Superior temporal gyrus (tissue), 1 donor: Measurements from ENCODE around the gene CEP170B.
"Not testable (repeated sequence)": the region's sequence is repeated elsewhere in the genome, so short reads cannot be mapped to it uniquely, and the experiment has no call there.

Experiments
- DNase-seq: peaks from one replicate; pipeline ENCODE4 v3.0.0-alpha.2; 2016; ENCODE audit errors: extremely low spot score

Gene CEP170B

GRCh38 chr14:104931304-104931770, 66.3 kb downstream of the CEP170B start:
- no peak for DNase-seq

- DNase-seq, result no peak
These were observed 67.0 kb downstream of the CEP170B start for GRCh38 chr14:104931771-104932675.

GRCh38 chr14:104932676-104933631, 67.9 kb downstream of the CEP170B start:
- DNase-seq, result peak; percentile 67

GRCh38 chr14:104933746-104934733, 69.0 kb downstream of the CEP170B start:
- DNase-seq, result no peak

GRCh38 chr14:104935026-104935650, 70.1 kb downstream of the CEP170B start:
- no peak for DNase-seq

GRCh38 chr14:104935955-104936354, 70.9 kb downstream of the CEP170B start:
- no peak for DNase-seq

- no peak for DNase-seq
These were observed 71.5 kb downstream of the CEP170B start for GRCh38 chr14:104936361-104937155.

GRCh38 chr14:104937161-104937560, 72.1 kb downstream of the CEP170B start:
- DNase-seq, result no peak

GRCh38 chr14:104937694-104938365, 72.8 kb downstream of the CEP170B start:
- DNase-seq, result no peak

- DNase-seq, result no peak
These were observed 73.4 kb downstream of the CEP170B start for GRCh38 chr14:104938436-104938835.

- DNase-seq, result no peak
These were observed 73.9 kb downstream of the CEP170B start for GRCh38 chr14:104938960-104939359.

GRCh38 chr14:104939666-104940410, 74.8 kb downstream of the CEP170B start:
- no peak for DNase-seq

- DNase-seq, result no peak
These were observed 75.6 kb downstream of the CEP170B start for GRCh38 chr14:104940526-104941150.

GRCh38 chr14:104941508-104942365, 76.7 kb downstream of the CEP170B start:
- DNase-seq, result no peak

GRCh38 chr14:104942586-104942985, 77.5 kb downstream of the CEP170B start:
- no peak for DNase-seq

GRCh38 chr14:104943216-104944015, 78.3 kb downstream of the CEP170B start:
- not testable (repeated sequence) for DNase-seq
